ENCODE measurements around the gene CSNK2A2. TPM values are rescaled to one million over a fixed set of nuclear protein-coding genes. Genes with fewer than 3 reads are reported as not detected.

CSNK2A2 gene
- total and polyA plus RNA-seq, 10 of the 15 experiments (the other 5 are each of a cell fraction or from before 2014, with no cell fraction given), result 17.4 to 79.1 (median 29.4) TPM

GRCh38 chr16:58243528-58244004, 45.7 kb upstream of the CSNK2A2 start (continued):
- no peak for TF ChIP-seq NFYA (IDR thresholded peaks at IDR 0.05; ENCODE audit: borderline replicate concordance, low read depth, low read length)
- TF ChIP-seq CUX1 (IDR thresholded peaks at IDR 0.05; ENCODE audit: insufficient replicate concordance, low read depth, low read length), result no peak
- peak; percentile 99 for TF ChIP-seq BCL11A (IDR thresholded peaks at IDR 0.05; ENCODE audit: low read depth, low read length)
- TF ChIP-seq HCFC1 (IDR thresholded peaks at IDR 0.05; ENCODE audit: low read length), result no peak
- TF ChIP-seq YY1 (IDR thresholded peaks at IDR 0.05; ENCODE audit: low read depth, low read length), result peak; percentile 56
- TF ChIP-seq TBL1XR1 (IDR thresholded peaks at IDR 0.05; ENCODE audit: low read depth, low read length), result peak; percentile 96
- peak; percentile 94 for TF ChIP-seq CREM (IDR thresholded peaks at IDR 0.05; ENCODE audit: low read depth)
- TF ChIP-seq RELA (IDR thresholded peaks at IDR 0.05; ENCODE audit: borderline replicate concordance, partially characterized antibody), result no peak
- no peak for TF ChIP-seq MYC (IDR thresholded peaks at IDR 0.05; ENCODE audit: insufficient read depth, insufficient read length, insufficient replicate concordance, low read length, severe bottlenecking)
- no peak for TF ChIP-seq KAT2A (conservative IDR thresholded peaks at IDR 0.05; ENCODE audit: control insufficient read depth, low read depth, low read length)
- TF ChIP-seq FOXK2 (IDR thresholded peaks at IDR 0.05), result no peak
- TF ChIP-seq CBX5 (IDR thresholded peaks at IDR 0.05; ENCODE audit: low read depth), result peak; percentile 75; the same call in 1 of the 2 replicates
- no peak for TF ChIP-seq REST (IDR thresholded peaks at IDR 0.05; ENCODE audit: low read depth, low read length)
- no peak for TF ChIP-seq SREBF2 (IDR thresholded peaks at IDR 0.05; ENCODE audit: low read length)
- peak; percentile 92 for TF ChIP-seq CBFB (IDR thresholded peaks at IDR 0.05; ENCODE audit: low read depth)
- TF ChIP-seq, protein P1, sequence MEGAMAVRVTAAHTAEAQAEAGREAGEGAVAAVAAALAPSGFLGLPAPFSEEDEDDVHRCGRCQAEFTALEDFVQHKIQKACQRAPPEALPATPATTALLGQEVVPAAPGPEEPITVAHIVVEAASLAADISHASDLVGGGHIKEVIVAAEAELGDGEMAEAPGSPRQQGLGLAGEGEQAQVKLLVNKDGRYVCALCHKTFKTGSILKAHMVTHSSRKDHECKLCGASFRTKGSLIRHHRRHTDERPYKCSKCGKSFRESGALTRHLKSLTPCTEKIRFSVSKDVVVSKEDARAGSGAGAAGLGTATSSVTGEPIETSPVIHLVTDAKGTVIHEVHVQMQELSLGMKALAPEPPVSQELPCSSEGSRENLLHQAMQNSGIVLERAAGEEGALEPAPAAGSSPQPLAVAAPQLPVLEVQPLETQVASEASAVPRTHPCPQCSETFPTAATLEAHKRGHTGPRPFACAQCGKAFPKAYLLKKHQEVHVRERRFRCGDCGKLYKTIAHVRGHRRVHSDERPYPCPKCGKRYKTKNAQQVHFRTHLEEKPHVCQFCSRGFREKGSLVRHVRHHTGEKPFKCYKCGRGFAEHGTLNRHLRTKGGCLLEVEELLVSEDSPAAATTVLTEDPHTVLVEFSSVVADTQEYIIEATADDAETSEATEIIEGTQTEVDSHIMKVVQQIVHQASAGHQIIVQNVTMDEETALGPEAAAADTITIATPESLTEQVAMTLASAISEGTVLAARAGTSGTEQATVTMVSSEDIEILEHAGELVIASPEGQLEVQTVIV (IDR thresholded peaks at IDR 0.05; ENCODE audit: borderline replicate concordance, partially characterized antibody), result no peak
- peak; percentile 93; the same call in 1 of the 2 replicates for TF ChIP-seq MTA3 (IDR thresholded peaks at IDR 0.05; ENCODE audit: borderline replicate concordance, low read length)
- TF ChIP-seq SPI1 (IDR thresholded peaks at IDR 0.05; ENCODE audit: borderline replicate concordance, insufficient read depth, low read depth, low read length), result peak; percentile 100

Measured in GM12878 (cell line).